COLO668 (cell line): ENCODE results near the gene NBPF1.
A peak's percentile ranks its signal among the peaks of the same experiment; 100 is the strongest.
"Not testable (repeated sequence)": the region's sequence is repeated elsewhere in the genome, so short reads cannot be mapped to it uniquely, and the experiment has no call there.

Experiments
- DNase-seq: peaks from one replicate; lab custom pipeline; 2025; ENCODE audit not compliant: unreplicated experiment; lab: John Stamatoyannopoulos, UW

The NBPF1 gene

GRCh38 chr1:16642025-16642966 lies 28.9 kb upstream of the NBPF1 start:
- not testable (repeated sequence) for DNase-seq

GRCh38 chr1:16641159-16641975 lies 28.0 kb upstream of the NBPF1 start:
- not testable (repeated sequence) for DNase-seq

DNA sequence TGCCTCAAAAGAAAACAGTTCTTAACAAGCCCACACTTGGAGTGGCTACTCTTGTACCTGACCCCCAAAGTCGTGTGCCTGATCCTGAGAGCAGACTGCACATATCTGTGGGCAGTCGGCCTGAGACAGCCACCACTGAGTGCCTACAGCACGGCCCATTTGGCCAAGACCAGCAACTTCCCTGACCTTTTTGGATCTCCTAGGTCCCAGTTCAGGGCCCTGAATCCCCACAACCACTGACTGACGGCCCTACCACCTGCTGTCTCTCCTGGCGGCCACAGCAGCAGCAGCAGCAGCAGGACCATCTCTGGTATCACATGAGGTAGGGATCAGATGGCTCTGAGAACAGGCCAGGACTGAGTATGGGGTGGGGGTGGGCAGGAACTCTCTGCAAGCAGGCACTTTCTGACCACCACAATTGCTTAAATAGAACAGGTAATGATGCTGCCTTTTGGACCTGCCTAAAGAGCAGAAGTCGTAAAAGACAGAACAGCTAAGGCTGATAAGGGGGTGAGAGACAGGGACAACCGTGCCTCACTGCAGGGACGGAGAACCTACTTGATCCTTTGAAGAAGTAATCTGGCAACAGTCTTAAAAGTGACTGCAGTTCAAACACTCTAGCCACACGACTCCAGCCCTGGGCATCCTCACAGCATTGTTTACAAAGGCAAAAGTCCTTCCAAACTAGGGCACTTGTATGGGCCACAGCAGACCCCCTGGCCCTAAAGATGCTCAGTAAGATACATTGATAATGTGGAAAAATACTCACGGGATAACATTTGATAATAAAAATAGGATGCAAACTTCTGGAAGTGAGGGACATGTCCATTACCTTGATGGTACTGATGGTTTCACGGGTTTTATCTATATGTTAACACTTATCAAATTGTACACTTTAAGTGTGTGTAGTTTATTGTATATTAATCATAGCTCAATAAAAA lies 26.0 kb upstream of the NBPF1 start:
- DNase-seq: not testable (repeated sequence)

GRCh38 chr1:16637941-16638778 lies 24.8 kb upstream of the NBPF1 start:
- peak; percentile 48 for DNase-seq

DNA sequence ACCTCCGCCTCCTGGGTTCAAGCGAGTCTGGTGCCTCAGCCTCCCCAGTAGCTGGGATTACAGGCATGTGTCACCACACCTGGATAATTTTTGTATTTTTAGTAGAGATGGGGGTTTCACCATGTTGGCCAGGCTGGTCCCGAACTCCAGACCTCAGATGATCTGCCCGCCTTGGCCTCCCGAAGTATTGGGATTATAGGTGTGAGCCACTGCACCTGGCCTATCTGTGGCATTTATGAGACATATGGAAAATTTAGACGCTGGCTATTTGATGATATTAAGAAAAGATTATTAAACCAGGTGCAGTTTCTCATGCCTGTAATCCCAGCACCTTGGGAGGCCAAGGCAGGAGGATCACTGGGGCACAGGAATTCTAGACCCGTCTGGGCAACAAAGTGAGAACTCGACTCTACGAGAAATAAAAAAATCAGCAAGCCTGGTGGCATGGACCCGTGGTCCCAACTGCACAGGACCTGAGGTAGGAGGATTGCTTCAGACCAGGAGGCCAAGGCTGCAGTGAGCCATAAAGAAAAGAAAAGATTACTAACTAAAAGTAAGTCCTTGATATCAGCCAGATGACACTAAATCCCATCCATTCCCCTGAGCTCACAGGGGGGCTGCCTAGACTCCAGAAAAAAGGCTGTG lies 23.3 kb upstream of the NBPF1 start:
- DNase-seq: not testable (repeated sequence)

DNA sequence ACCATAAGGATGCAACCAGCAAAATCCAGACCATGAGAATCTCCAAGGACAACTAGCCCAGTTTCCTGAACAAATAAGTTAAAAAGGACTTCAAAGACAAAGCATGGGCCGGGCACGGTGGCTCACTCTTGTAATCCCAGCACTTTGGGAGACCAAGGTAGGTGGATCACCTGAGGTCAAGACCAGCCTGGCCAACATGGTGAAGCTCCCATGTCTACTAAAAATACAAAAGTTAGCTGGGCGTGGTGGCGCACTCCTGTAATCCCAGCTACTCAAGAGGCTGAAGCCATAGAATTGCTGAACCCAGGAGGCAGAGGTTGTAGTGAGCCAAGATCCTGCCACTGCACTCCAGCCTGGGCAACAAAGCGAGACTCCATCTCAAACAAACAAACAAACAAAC lies 22.6 kb upstream of the NBPF1 start:
- not testable (repeated sequence) for DNase-seq

DNA sequence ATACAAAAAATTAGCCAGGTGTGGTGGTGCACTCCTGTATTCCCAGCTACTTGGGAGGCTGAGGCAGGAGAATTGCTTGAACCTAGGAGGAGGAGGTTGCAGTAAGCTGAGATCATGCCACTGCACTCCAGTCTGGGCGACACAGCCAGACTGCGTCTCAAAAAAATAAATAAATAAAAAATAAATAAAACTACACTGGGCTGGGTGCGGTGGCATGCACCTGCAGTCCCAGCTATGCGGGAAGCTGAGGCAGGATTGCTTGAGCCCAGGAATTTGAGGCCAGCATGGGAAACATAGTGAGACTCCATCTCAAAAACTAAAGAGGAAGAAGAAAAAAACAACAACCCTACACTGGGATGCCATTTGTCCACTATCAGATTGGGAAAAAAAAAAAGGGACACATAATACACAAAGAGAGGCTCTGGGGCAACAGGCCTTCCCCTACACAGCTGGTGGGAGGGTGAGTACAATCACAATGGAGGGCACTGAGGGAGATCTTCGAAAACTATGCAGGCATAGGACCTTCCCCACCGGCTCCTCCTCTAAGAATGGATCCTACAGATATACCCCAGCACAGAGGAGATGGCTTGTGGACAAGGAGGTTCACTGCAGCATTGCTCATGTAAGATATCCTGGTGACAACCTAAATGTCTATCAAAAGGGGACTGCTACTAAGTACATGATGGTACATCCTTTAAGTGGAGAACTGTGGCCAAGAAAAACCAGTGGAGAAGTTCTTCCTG lies 20.3 kb upstream of the NBPF1 start:
- not testable (repeated sequence) for DNase-seq

DNA sequence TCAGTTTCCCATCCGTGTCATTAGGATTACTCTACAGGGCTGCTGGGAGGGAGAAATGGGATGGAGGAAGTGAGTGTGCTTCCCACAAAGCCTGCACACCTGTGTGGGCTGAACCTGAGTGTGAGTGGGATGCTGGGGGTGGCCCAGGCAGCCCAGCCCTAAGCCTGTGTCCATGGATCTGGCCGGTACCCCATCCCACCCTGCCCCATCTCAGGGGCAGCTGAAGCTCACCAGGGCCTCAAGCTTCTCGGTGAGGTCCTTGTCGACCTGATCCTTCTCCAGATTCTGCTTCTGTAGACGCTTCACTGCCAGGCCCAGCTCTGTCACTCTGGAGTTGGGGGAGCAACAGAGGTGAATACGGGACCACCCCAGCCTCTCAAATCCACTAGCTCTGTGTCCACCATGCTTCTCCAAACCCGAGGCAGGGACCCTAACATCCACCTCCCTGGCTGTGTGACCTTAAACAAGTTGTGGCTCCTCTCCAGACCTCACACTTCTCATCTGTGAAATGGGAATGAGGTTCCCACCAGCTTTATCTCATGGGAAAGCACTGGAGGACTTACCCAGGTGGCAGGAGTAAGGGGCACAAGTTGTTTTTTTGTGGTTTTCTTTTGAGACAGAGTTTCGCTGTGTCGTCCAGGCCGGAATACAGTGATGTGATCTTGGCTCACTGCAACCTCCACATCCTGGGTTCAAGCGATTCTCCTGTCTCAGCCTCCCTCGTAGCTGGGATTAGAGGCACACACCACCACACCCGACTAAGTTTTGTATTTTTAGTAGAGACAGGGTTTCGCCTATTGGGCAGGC lies 18.9 kb upstream of the NBPF1 start:
- not testable (repeated sequence) for DNase-seq

GRCh38 chr1:16631248-16632043 lies 18.1 kb upstream of the NBPF1 start:
- no peak for DNase-seq

- DNase-seq: no peak
Observed at GRCh38 chr1:16630661-16631247, 17.4 kb upstream of the NBPF1 start.

GRCh38 chr1:16629916-16630530 lies 16.7 kb upstream of the NBPF1 start:
- DNase-seq: not testable (repeated sequence)

GRCh38 chr1:16628361-16629111 lies 15.2 kb upstream of the NBPF1 start:
- no peak for DNase-seq

DNA sequence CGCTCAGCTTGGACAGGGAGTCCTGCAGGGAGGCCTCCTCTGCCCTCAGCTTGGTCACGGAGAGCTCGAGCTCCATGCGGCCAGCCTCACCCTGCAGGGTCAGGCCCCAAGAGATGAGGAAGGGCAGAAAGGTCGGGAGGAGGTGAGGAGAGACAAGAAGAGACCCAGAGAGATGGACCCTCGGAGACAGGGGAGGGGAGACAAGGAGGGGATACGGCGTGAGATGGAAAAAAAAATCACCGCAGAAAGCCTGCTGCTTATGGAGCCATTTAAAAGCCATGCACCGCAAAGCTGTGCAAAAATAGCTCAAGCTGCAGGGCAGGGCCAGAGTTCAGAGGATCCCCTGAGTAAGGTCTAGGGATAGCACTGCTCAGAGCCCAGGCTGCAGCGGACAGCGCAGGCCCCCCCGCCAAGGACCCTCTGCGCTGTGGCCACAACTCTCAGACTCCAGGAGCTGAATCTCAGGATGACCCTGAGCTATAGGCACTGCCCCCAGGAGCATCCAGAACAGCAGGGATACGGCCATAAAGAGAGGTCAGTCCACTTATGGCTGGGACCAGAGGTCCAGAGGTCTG lies 13.1 kb upstream of the NBPF1 start:
- DNase-seq: not testable (repeated sequence)

- DNase-seq: no peak
Observed at GRCh38 chr1:16625497-16626408, 12.4 kb upstream of the NBPF1 start.
